Measurements from ENCODE around the gene INSYN1.

- TF ChIP-seq CTCF (IDR thresholded peaks at IDR 0.05) (no peak), POLR2A (IDR thresholded peaks at IDR 0.05) (no peak), EP300 (IDR thresholded peaks at IDR 0.05) (no peak)
Observed at GRCh38 chr15:73724212-73724611, 28.9 kb downstream of the INSYN1 start.

All from ovary (tissue), 3 donors.